ENCODE measurements around the gene CLIC5. TPM values are rescaled to one million over a fixed set of nuclear protein-coding genes. Genes with fewer than 3 reads are reported as not detected.
A peak's percentile ranks its signal among the peaks of the same experiment; 100 is the strongest.

Gene CLIC5
- total RNA-seq, 3 donors from 2014 or later: 3.4 to 5.4 (median 4.9) TPM

DNA sequence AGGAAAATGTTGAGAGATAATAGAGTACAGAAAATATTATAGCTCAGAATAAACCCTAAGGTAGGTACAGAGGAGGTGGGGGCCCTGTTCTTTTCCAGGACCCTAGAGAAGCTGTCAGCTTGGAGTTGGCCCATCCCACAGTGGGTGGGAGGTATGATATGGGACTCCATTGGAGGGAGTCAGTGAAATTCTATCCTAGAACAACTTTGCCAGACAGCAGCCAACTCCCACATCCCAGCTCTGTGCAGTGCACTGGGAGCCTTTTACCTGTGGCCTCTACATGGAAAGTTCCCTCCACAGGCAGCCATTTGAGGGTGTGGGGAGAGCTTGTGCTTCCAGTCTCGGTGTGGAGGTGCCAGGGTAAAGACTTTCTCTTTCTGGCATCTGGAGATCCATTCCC, 36.8 kb upstream of the CLIC5 start:
- no peaks in the 10 kb centered on the region for H3K4me1 ChIP-seq
- no peaks in the 10 kb centered on the region for H3K36me3 ChIP-seq
- no peaks in the 10 kb centered on the region for H3K9me3 ChIP-seq
- intact Hi-C loops (cut with DNase I; ENCODE audit: low total_unique reads): no loop called here
- H3K27me3 ChIP-seq: no peaks in the 10 kb centered on the region
- no peak overlapping the region for H3K4me3 ChIP-seq
- TF ChIP-seq, protein P1, sequence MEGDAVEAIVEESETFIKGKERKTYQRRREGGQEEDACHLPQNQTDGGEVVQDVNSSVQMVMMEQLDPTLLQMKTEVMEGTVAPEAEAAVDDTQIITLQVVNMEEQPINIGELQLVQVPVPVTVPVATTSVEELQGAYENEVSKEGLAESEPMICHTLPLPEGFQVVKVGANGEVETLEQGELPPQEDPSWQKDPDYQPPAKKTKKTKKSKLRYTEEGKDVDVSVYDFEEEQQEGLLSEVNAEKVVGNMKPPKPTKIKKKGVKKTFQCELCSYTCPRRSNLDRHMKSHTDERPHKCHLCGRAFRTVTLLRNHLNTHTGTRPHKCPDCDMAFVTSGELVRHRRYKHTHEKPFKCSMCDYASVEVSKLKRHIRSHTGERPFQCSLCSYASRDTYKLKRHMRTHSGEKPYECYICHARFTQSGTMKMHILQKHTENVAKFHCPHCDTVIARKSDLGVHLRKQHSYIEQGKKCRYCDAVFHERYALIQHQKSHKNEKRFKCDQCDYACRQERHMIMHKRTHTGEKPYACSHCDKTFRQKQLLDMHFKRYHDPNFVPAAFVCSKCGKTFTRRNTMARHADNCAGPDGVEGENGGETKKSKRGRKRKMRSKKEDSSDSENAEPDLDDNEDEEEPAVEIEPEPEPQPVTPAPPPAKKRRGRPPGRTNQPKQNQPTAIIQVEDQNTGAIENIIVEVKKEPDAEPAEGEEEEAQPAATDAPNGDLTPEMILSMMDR (IDR thresholded peaks at IDR 0.05): no peak
- no peak for TF ChIP-seq POLR2AphosphoS5 (IDR thresholded peaks at IDR 0.05)
- TF ChIP-seq POLR2A (IDR thresholded peaks at IDR 0.05): no peak
- peak overlapping the region in 1 of 2 donors; percentile 86 for H3K27ac ChIP-seq
- no peak for DNase-seq (ENCODE audit: low spot score in 2 of 2)

- Histone ChIP-seq H3K27me3 (no peaks in the 10 kb centered on the region), H3K4me1 (no peaks in the 10 kb centered on the region), H3K27ac (no peak overlapping the region), H3K4me3 (no peak overlapping the region), H3K9me3 (no peaks in the 10 kb centered on the region), H3K36me3 (no peaks in the 10 kb centered on the region)
- intact Hi-C loops (cut with DNase I; ENCODE audit: low total_unique reads): no loop called here
- DNase-seq (ENCODE audit: low spot score in 2 of 2): no peak
- TF ChIP-seq, protein P1 (IDR thresholded peaks at IDR 0.05): no peak
- TF ChIP-seq POLR2A (IDR thresholded peaks at IDR 0.05) (no peak), POLR2AphosphoS5 (IDR thresholded peaks at IDR 0.05) (no peak)
These were observed 36.3 kb upstream of the CLIC5 start for GRCh38 chr6:46051962-46052361.

- intact Hi-C loops (cut with DNase I; ENCODE audit: low total_unique reads): no loop called here
- DNase-seq (ENCODE audit: low spot score in 2 of 2): no peak
- no peak overlapping the region for H3K4me3 ChIP-seq
- H3K36me3 ChIP-seq: no peaks in the 10 kb centered on the region
- H3K9me3 ChIP-seq: no peaks in the 10 kb centered on the region
- H3K27me3 ChIP-seq: no peaks in the 10 kb centered on the region
- H3K27ac ChIP-seq: peak overlapping the region in 1 of 2 donors; percentile 4
- no peaks in the 10 kb centered on the region for H3K4me1 ChIP-seq
- TF ChIP-seq POLR2A (IDR thresholded peaks at IDR 0.05) (no peak), POLR2AphosphoS5 (IDR thresholded peaks at IDR 0.05) (no peak)
- TF ChIP-seq, protein P1 (IDR thresholded peaks at IDR 0.05): no peak
These were observed 35.3 kb upstream of the CLIC5 start for GRCh38 chr6:46050845-46051405.

DNA sequence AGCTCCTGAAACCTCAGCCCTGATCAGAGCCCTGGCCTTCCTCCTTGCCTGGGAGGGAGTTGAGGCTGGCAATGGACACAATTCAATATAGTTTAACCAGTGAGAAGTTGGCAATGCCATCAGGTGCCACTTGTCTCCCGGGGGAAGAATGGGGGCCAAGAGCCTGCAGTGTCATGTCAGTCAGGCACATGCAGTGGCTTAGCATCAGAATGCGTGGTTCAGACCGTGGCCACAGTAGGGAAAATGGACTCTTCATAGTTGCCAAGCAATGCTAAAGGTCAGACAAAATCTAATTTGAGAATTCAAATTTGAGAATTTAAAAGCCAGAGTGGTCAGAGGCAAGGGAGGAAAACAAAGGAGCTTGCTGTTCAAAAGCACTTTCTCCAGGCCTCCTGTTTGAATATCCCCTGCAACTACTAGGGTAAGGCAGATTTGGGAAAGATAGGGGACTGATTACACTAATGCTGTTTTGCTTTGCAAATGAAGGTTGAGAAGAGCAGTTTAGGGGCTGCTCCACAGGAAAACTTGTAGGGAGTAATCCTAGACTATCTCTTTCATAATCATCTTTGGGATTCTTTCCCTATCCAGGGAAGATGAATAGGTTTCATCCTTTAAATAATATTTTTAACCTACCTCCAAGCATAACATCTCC, 33.1 kb upstream of the CLIC5 start:
- intact Hi-C loops (cut with DNase I; ENCODE audit: low total_unique reads): no loop called here
- no peaks in the 10 kb centered on the region for H3K27me3 ChIP-seq
- DNase-seq (ENCODE audit: low spot score in 2 of 2): no peak
- no peaks in the 10 kb centered on the region for H3K9me3 ChIP-seq
- no peak overlapping the region for H3K27ac ChIP-seq
- no peaks in the 10 kb centered on the region for H3K36me3 ChIP-seq
- H3K4me3 ChIP-seq: no peak overlapping the region
- H3K4me1 ChIP-seq: no peaks in the 10 kb centered on the region
- no peak for TF ChIP-seq POLR2AphosphoS5 (IDR thresholded peaks at IDR 0.05)
- no peak for TF ChIP-seq POLR2A (IDR thresholded peaks at IDR 0.05)
- TF ChIP-seq, protein P1 (IDR thresholded peaks at IDR 0.05): no peak

DNA sequence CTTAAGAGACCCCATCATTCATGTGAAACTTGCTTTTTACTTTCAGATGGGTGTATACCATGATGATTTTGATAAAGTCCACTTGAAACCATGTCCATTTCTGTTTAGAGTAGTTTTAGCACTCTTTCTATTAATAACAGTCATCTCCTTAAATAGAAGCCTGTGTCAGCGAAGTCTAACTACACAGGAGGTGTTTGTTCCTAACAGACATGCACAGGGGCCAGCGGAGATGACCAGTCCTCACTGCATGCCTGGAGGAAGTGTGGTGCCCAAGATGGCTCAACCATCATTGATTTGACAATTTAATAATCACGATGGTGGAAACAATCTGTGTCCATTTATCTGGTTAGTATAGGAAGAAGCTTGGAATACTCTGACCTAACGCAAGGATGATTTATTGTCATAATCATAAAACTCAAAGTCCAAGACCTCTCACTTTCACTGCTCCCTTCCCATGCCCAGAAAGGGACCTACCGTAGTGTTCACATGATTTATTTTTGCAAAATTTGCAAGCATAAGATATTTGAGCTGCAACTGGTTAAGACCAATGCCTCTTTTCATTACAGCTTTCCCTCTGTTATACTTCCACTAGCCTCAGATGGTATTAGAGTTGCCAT, 31.0 kb upstream of the CLIC5 start:
- DNase-seq (ENCODE audit: low spot score in 2 of 2): no peak
- Histone ChIP-seq H3K9me3 (no peaks in the 10 kb centered on the region), H3K27me3 (no peaks in the 10 kb centered on the region), H3K4me1 (no peaks in the 10 kb centered on the region), H3K36me3 (no peaks in the 10 kb centered on the region), H3K27ac (no peak overlapping the region), H3K4me3 (no peak overlapping the region)
- TF ChIP-seq POLR2AphosphoS5 (IDR thresholded peaks at IDR 0.05) (no peak), POLR2A (IDR thresholded peaks at IDR 0.05) (no peak)
- TF ChIP-seq, protein P1 (IDR thresholded peaks at IDR 0.05): no peak
- intact Hi-C loops (cut with DNase I; ENCODE audit: low total_unique reads): no loop called here
